Neural cell (in vitro differentiated cells): ENCODE data around the gene RALA. TPM values are rescaled to one million over a fixed set of nuclear protein-coding genes. Genes with fewer than 3 reads are reported as not detected.

ENCODE experiments used
- H2AFZ ChIP-seq: fragments of 200-600, 300-800 bp; sonication (generic), shearing (Covaris generic); 2 replicates; pipeline ENCODE4 v1.6.0; 2014; ENCODE audit warnings: low read depth, mild to moderate bottlenecking, antibody characterized with exemption, low read length, moderate library complexity
- H3F3A ChIP-seq: fragments of 200-600 bp; shearing (Covaris generic); 2 replicates; pipeline ENCODE4 v1.6.1; 2016; ENCODE audit warnings: mild to moderate bottlenecking, moderate library complexity, mixed read lengths, antibody characterized with exemption, low read length; ENCODE audit not compliant: insufficient read depth, poor library complexity, severe bottlenecking
- H3K27ac ChIP-seq: fragments of 200-600, 300-800 bp; sonication (generic), shearing (Covaris generic); 2 replicates; pipeline ENCODE4 v1.5.1; 2014; ENCODE audit warnings: mild to moderate bottlenecking, low read length, moderate library complexity
- H3K27me3 ChIP-seq: fragments of 300-800, 200-600 bp; sonication (generic), shearing (Covaris generic); 2 replicates; pipeline ENCODE4 v1.6.0; 2014; ENCODE audit warnings: mild to moderate bottlenecking, low read depth, low read length, moderate library complexity; ENCODE audit not compliant: insufficient read depth
- H3K36me3 ChIP-seq: fragments of 300-800, 200-600 bp; sonication (generic), shearing (Covaris generic); 2 replicates; pipeline ENCODE4 v1.5.1; 2014; ENCODE audit warnings: mild to moderate bottlenecking, antibody characterized with exemption, low read length, moderate library complexity; ENCODE audit not compliant: insufficient read depth
- H3K4me2 ChIP-seq: fragments of 300-800, 200-600 bp; sonication (generic), shearing (Covaris generic); 2 replicates; pipeline ENCODE4 v1.6.0; 2014; ENCODE audit warnings: mild to moderate bottlenecking, low read length
- H3K4me3 ChIP-seq: fragments of 300-800, 200-600 bp; sonication (generic), shearing (Covaris generic); 2 replicates; pipeline ENCODE4 v1.5.1; 2014; ENCODE audit warnings: mild to moderate bottlenecking, low read length, moderate library complexity
- H3K79me2 ChIP-seq: fragments of 200-600 bp; shearing (Covaris generic); replicated peaks from 2 replicates; pipeline ENCODE4 v1.6.0; 2014; ENCODE audit warnings: mild to moderate bottlenecking, low read length, moderate library complexity; ENCODE audit not compliant: insufficient read depth
- H3K9ac ChIP-seq: fragments of 300-800, 200-600 bp; sonication (generic), shearing (Covaris generic); 2 replicates; pipeline ENCODE4 v1.6.1; 2016; ENCODE audit warnings: mild to moderate bottlenecking, low read length, mixed read lengths
- H3K9me2 ChIP-seq: fragments of 200-600 bp; shearing (Covaris generic); 2 replicates; pipeline ENCODE4 v1.6.1; 2016; ENCODE audit warnings: mild to moderate bottlenecking, low read length, mixed read lengths; ENCODE audit not compliant: insufficient read depth
- H3K9me3 ChIP-seq: fragments of 200-600, 300-800 bp; sonication (generic), shearing (Covaris generic); 2 replicates; pipeline ENCODE4 v1.6.1; 2016; ENCODE audit warnings: mild to moderate bottlenecking, mixed run types, low read length, moderate library complexity, mixed read lengths
- H4K20me1 ChIP-seq: fragments of 200-600 bp; shearing (Covaris generic); 2 replicates; pipeline ENCODE4 v1.6.1; 2016; ENCODE audit warnings: mild to moderate bottlenecking, mixed run types; ENCODE audit not compliant: insufficient read depth
- EP300 ChIP-seq: fragments of 450-650 bp; conservative IDR thresholded peaks from 2 replicates; pipeline ENCODE4 v1.6.1; 2014; ENCODE audit warnings: antibody characterized with exemption, mild to moderate bottlenecking, moderate library complexity; ENCODE audit not compliant: poor library complexity, severe bottlenecking
- EZH2 ChIP-seq: fragments of 200-600, 300-800 bp; shearing (Covaris generic), sonication (generic); IDR thresholded peaks from 2 replicates; pipeline ENCODE4 v1.6.1; 2014; ENCODE audit warnings: antibody characterized with exemption, low read length, borderline replicate concordance, mild to moderate bottlenecking; ENCODE audit not compliant: insufficient read depth, poor library complexity, severe bottlenecking
- MXI1 ChIP-seq: fragments of 450-650 bp; conservative IDR thresholded peaks from 2 replicates; pipeline ENCODE4 v1.6.1; 2014; ENCODE audit warnings: antibody characterized with exemption, mild to moderate bottlenecking; ENCODE audit not compliant: poor library complexity, severe bottlenecking
- POLR2AphosphoS5 ChIP-seq: IDR thresholded peaks from 2 replicates; pipeline ENCODE4 v1.6.1; 2012
- RAD21 ChIP-seq: fragments of 450-650 bp; conservative IDR thresholded peaks from 2 replicates; pipeline ENCODE4 v1.6.1; 2014; ENCODE audit warnings: antibody characterized with exemption, mild to moderate bottlenecking, moderate library complexity
- REST ChIP-seq: IDR thresholded peaks from 2 replicates; pipeline ENCODE4 v1.6.1; 2012; ENCODE audit warnings: borderline replicate concordance
- SMC3 ChIP-seq: fragments of 450-650 bp; conservative IDR thresholded peaks from 2 replicates; pipeline ENCODE4 v1.6.1; 2014; ENCODE audit warnings: antibody characterized with exemption, mild to moderate bottlenecking, moderate library complexity; ENCODE audit not compliant: poor library complexity
- TAF1 ChIP-seq: IDR thresholded peaks from 2 replicates; pipeline ENCODE4 v1.6.1; 2012; ENCODE audit warnings: low read depth
- polyA plus RNA-seq: library from polyadenylated mRNA; depleted of rRNA; stranded (reverse); fragments of >200 nt; gene quantifications from 2 replicates; pipeline ENCODE4 v1.2.3, GENCODE V29; 2014
- TF ChIP-seq, protein P1 (sequence below): fragments of 450-650 bp; IDR thresholded peaks from 2 replicates; pipeline ENCODE4 v1.5.1; 2014; ENCODE audit warnings: antibody characterized with exemption, mild to moderate bottlenecking, moderate library complexity; ENCODE audit not compliant: poor library complexity, severe bottlenecking

Gene RALA
- polyA plus RNA-seq, 1 donor from 2014 or later = 36.2 TPM

DNA sequence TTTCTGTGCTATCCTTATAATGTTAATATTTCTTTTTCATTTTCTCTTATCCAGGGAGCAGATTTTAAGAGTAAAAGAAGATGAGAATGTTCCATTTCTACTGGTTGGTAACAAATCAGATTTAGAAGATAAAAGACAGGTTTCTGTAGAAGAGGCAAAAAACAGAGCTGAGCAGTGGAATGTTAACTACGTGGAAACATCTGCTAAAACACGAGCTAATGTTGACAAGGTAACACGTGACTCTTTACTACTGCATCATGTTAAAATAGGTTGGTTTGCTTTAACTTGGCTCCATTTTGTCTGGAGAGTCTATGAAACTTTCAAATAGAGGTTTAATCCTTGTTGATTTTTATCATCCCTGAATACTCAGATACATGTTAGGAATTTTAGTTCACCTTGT, 73.3 kb downstream of the RALA start:
- H3K9me3 ChIP-seq = no peaks in the 10 kb centered on the region
- no peak overlapping the region for H3K27ac ChIP-seq
- H3K9ac ChIP-seq = no peak overlapping the region
- TF ChIP-seq, protein P1, sequence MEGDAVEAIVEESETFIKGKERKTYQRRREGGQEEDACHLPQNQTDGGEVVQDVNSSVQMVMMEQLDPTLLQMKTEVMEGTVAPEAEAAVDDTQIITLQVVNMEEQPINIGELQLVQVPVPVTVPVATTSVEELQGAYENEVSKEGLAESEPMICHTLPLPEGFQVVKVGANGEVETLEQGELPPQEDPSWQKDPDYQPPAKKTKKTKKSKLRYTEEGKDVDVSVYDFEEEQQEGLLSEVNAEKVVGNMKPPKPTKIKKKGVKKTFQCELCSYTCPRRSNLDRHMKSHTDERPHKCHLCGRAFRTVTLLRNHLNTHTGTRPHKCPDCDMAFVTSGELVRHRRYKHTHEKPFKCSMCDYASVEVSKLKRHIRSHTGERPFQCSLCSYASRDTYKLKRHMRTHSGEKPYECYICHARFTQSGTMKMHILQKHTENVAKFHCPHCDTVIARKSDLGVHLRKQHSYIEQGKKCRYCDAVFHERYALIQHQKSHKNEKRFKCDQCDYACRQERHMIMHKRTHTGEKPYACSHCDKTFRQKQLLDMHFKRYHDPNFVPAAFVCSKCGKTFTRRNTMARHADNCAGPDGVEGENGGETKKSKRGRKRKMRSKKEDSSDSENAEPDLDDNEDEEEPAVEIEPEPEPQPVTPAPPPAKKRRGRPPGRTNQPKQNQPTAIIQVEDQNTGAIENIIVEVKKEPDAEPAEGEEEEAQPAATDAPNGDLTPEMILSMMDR = no peak
- TF ChIP-seq RAD21 (no peak), POLR2AphosphoS5 (no peak), TAF1 (no peak), EP300 (no peak), EZH2 (no peak), MXI1 (no peak), REST (no peak), SMC3 (no peak)
- no peak overlapping the region for H3K4me2 ChIP-seq
- no peaks in the 10 kb centered on the region for H4K20me1 ChIP-seq
- no peaks in the 10 kb centered on the region for H3K79me2 ChIP-seq
- no peaks in the 10 kb centered on the region for H3K27me3 ChIP-seq
- H3K9me2 ChIP-seq = no peaks in the 10 kb centered on the region
- H3F3A ChIP-seq = no peaks in the 10 kb centered on the region
- H2AFZ ChIP-seq = no peak overlapping the region
- no peak overlapping the region for H3K4me3 ChIP-seq
- no peaks in the 10 kb centered on the region for H3K36me3 ChIP-seq

GRCh38 chr7:39697483-39697882, 74.1 kb downstream of the RALA start:
- Histone ChIP-seq H3K4me2 (no peak overlapping the region), H3K27ac (no peak overlapping the region), H2AFZ (no peak overlapping the region), H3K79me2 (no peaks in the 10 kb centered on the region), H3K9me2 (no peaks in the 10 kb centered on the region), H3K9me3 (no peaks in the 10 kb centered on the region), H3K9ac (no peak overlapping the region), H3F3A (no peaks in the 10 kb centered on the region), H4K20me1 (no peaks in the 10 kb centered on the region), H3K36me3 (no peaks in the 10 kb centered on the region), H3K4me3 (no peak overlapping the region), H3K27me3 (no peaks in the 10 kb centered on the region)
- TF ChIP-seq MXI1 (no peak), RAD21 (no peak), EP300 (no peak), EZH2 (no peak), SMC3 (no peak), REST (no peak), TAF1 (no peak), POLR2AphosphoS5 (no peak)
- TF ChIP-seq, protein P1 = no peak
